ENCODE data around the gene NLRP6. TPM values are rescaled to one million over a fixed set of nuclear protein-coding genes. Genes with fewer than 3 reads are reported as not detected.

NLRP6 gene
- total RNA-seq, 2 experiments from 2014 or later = 0.25 to 0.65 TPM

DNA sequence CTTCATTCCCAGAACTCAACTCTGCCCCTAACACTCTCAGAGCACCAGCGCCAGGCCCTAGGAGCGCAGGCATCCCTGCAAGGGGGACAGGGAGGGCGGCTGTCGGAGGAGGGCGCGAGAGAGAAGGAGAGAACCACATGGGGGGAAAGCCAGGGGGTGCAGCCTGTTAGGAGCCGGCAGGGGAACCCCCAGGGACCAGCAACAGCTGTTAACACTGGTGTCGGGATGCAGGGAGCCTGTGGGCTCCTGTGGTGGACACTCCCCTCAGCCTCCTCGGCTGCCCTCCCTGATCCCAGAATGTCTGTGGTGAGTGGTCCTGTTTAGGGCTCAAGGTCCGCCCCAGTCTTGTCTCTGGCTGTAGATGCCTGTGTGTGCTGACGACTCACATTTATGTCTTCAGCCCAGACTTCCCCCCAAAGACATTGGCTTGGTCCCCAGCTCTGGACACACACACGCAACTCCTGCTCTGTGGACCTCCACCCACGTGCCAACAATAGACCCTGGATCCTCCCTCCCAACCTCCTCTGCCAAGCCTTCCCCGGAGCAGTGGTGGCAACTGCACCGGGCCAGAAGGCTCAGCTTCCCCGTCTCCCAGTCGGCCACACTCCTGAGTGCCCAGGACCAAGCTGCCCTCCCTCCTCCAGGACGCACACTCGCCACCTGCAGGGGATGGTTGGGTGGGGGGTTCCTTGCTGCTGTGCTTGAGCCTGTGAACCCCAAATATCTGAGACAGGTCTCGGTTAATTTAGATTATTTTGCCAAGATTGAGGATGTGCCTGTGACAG is 21.9 kb downstream of the NLRP6 start:
- Histone ChIP-seq H3K9me2 (ENCODE audit: insufficient read depth, low read length) (no peaks in the 10 kb centered on the region), H3K4me2 (ENCODE audit: low read length) (no peak overlapping the region), H4K20me1 (ENCODE audit: insufficient read depth, low read length) (no peaks in the 10 kb centered on the region), H3K27ac (ENCODE audit: low read depth, low read length, poor library complexity, severe bottlenecking) (no peak overlapping the region), H3K4me1 (ENCODE audit: insufficient read depth, low read length, poor library complexity, severe bottlenecking) (peaks cover 11% of the 10 kb centered on the region), H3K4me3 (ENCODE audit: low read depth, low read length, poor library complexity, severe bottlenecking) (no peak overlapping the region), H2AFZ (ENCODE audit: low read length) (no peak overlapping the region), H3K9me3 (ENCODE audit: low read length) (no peaks in the 10 kb centered on the region), H3K36me3 (ENCODE audit: insufficient read depth, low read length) (no peaks in the 10 kb centered on the region), H3K79me2 (ENCODE audit: insufficient read depth, low read depth, low read length) (no peaks in the 10 kb centered on the region)
- no peak for TF ChIP-seq EZH2phosphoT487 (IDR thresholded peaks at IDR 0.05; ENCODE audit: borderline replicate concordance, low read depth, low read length)
- TF ChIP-seq, protein P1, sequence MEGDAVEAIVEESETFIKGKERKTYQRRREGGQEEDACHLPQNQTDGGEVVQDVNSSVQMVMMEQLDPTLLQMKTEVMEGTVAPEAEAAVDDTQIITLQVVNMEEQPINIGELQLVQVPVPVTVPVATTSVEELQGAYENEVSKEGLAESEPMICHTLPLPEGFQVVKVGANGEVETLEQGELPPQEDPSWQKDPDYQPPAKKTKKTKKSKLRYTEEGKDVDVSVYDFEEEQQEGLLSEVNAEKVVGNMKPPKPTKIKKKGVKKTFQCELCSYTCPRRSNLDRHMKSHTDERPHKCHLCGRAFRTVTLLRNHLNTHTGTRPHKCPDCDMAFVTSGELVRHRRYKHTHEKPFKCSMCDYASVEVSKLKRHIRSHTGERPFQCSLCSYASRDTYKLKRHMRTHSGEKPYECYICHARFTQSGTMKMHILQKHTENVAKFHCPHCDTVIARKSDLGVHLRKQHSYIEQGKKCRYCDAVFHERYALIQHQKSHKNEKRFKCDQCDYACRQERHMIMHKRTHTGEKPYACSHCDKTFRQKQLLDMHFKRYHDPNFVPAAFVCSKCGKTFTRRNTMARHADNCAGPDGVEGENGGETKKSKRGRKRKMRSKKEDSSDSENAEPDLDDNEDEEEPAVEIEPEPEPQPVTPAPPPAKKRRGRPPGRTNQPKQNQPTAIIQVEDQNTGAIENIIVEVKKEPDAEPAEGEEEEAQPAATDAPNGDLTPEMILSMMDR (conservative IDR thresholded peaks at IDR 0.05; ENCODE audit: low read length) = no peak; the same call in 1 of the 2 replicates
- CTCF ChIA-PET (ENCODE audit: unreplicated experiment) = interaction anchor here (1.0 kb wide), 1 partner anchor 24 kb away, joined by 3 read pairs; no protein-coding TSS in a partner anchor
- POLR2A ChIA-PET = no interaction called here
- BruUV-seq (replicated peaks) = no TSS peak
- DNase-seq (ENCODE audit: low spot score) = no peak
- intact Hi-C loops (cut with micrococcal nuclease; ENCODE audit: unreplicated experiment) = loop anchor here (10.0 kb wide), 1 partner anchor 45 kb away; no protein-coding TSS in a partner anchor

DNA sequence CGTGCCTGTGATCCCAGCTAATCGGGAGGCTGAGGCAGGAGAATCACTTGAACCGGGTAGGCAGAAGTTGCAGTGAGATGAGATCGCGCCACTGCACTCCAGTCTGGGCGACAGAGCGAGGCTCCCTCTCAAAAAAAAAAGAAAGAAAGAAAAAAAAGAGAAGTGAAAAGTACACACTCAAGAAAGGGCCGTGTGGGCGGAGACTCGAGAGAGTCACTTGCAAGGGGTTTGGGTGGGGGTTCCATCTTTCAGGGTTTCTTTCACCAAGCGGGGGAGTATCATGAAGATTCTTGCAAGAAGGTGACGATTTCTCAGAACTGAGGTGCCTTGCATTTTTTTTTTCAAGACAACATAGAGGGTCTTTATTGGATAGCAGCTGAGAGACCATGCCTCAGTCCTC is 25.2 kb downstream of the NLRP6 start:
- Histone ChIP-seq H3K36me3 (ENCODE audit: insufficient read depth, low read length) (no peaks in the 10 kb centered on the region), H3K27ac (ENCODE audit: low read depth, low read length, poor library complexity, severe bottlenecking) (no peak overlapping the region), H3K9me2 (ENCODE audit: insufficient read depth, low read length) (no peaks in the 10 kb centered on the region), H3K79me2 (ENCODE audit: insufficient read depth, low read depth, low read length) (no peaks in the 10 kb centered on the region), H3K4me2 (ENCODE audit: low read length) (peak overlapping the region; percentile 7; the same call in 1 of the 2 replicates), H3K9me3 (ENCODE audit: low read length) (no peaks in the 10 kb centered on the region), H3K4me1 (ENCODE audit: insufficient read depth, low read length, poor library complexity, severe bottlenecking) (peaks cover 20% of the 10 kb centered on the region), H2AFZ (ENCODE audit: low read length) (no peak overlapping the region), H3K4me3 (ENCODE audit: low read depth, low read length, poor library complexity, severe bottlenecking) (no peak overlapping the region), H4K20me1 (ENCODE audit: insufficient read depth, low read length) (no peaks in the 10 kb centered on the region)
- TF ChIP-seq EZH2phosphoT487 (IDR thresholded peaks at IDR 0.05; ENCODE audit: borderline replicate concordance, low read depth, low read length) = no peak
- TF ChIP-seq, protein P1 (conservative IDR thresholded peaks at IDR 0.05; ENCODE audit: low read length) = no peak
- CTCF ChIA-PET (ENCODE audit: unreplicated experiment) = no interaction called here
- POLR2A ChIA-PET = no interaction called here
- intact Hi-C loops (cut with micrococcal nuclease; ENCODE audit: unreplicated experiment) = loop anchor here (10.0 kb wide), 1 partner anchor 49 kb away; no protein-coding TSS in a partner anchor
- DNase-seq (ENCODE audit: low spot score) = peak; percentile 62
- no TSS peak for BruUV-seq (replicated peaks)

- H2AFZ ChIP-seq (ENCODE audit: low read length) = no peak overlapping the region
- no peak for TF ChIP-seq EZH2phosphoT487 (IDR thresholded peaks at IDR 0.05; ENCODE audit: borderline replicate concordance, low read depth, low read length)
- TF ChIP-seq, protein P1 (conservative IDR thresholded peaks at IDR 0.05; ENCODE audit: low read length) = no peak
- BruUV-seq (replicated peaks) = no TSS peak
- H3K36me3 ChIP-seq (ENCODE audit: insufficient read depth, low read length) = no peaks in the 10 kb centered on the region
- intact Hi-C loops (cut with micrococcal nuclease; ENCODE audit: unreplicated experiment) = loop anchor here (10.0 kb wide), 1 partner anchor 49 kb away; no protein-coding TSS in a partner anchor
- H3K79me2 ChIP-seq (ENCODE audit: insufficient read depth, low read depth, low read length) = no peaks in the 10 kb centered on the region
- no peak for DNase-seq (ENCODE audit: low spot score)
- no peak overlapping the region for H3K4me3 ChIP-seq (ENCODE audit: low read depth, low read length, poor library complexity, severe bottlenecking)
- H3K4me2 ChIP-seq (ENCODE audit: low read length) = no peak overlapping the region
- no peak overlapping the region for H3K27ac ChIP-seq (ENCODE audit: low read depth, low read length, poor library complexity, severe bottlenecking)
- ChIA-PET POLR2A (interaction anchor here (0.6 to 1.5 kb wide), 2 partner anchors 51 to 188 kb away, joined by 4 to 6 read pairs; no protein-coding TSS in a partner anchor), CTCF (ENCODE audit: unreplicated experiment) (interaction anchor here (0.6 kb wide), 1 partner anchor 52 kb away, joined by 11 read pairs; no protein-coding TSS in a partner anchor)
- no peaks in the 10 kb centered on the region for H3K9me2 ChIP-seq (ENCODE audit: insufficient read depth, low read length)
- no peaks in the 10 kb centered on the region for H4K20me1 ChIP-seq (ENCODE audit: insufficient read depth, low read length)
- peaks cover 22% of the 10 kb centered on the region for H3K4me1 ChIP-seq (ENCODE audit: insufficient read depth, low read length, poor library complexity, severe bottlenecking)
- no peaks in the 10 kb centered on the region for H3K9me3 ChIP-seq (ENCODE audit: low read length)
These were observed 25.9 kb downstream of the NLRP6 start for GRCh38 chr11:304061-304506.

All from OCI-LY7 (cell line).